Cardiac muscle cell (in vitro differentiated cells and primary cell): ENCODE measurements around the gene MPST. TPM values are rescaled to one million over a fixed set of nuclear protein-coding genes. Genes with fewer than 3 reads are reported as not detected.

Experiments used
- DNase-seq, 2 donors: peaks; one replicate each; pipeline versions ENCODE4 v3.0.0 to v3.0.0-alpha.2; 2010 to 2017; ENCODE audit warnings: low read depth in 1 of 2, low spot score in 1 of 2
- H3K27ac ChIP-seq: fragments of 200-600 bp; sonication (generic); 2 replicates; pipeline ENCODE4 v1.5.1; 2016
- H3K27me3 ChIP-seq: fragments of 200-600 bp; sonication (generic); 2 replicates; pipeline ENCODE4 v1.6.0; 2016; ENCODE audit warnings: control low read depth
- H3K36me3 ChIP-seq: fragments of 200-600 bp; sonication (generic); 2 replicates; pipeline ENCODE4 v1.5.1; 2016; ENCODE audit warnings: control low read depth
- H3K4me1 ChIP-seq: fragments of 200-600 bp; sonication (generic); 2 replicates; pipeline ENCODE4 v1.8.1; 2017; ENCODE audit warnings: low read depth, mild to moderate bottlenecking, mixed run types
- H3K4me3 ChIP-seq: fragments of 200-600 bp; sonication (generic); 2 replicates; pipeline ENCODE4 v1.5.1; 2016; ENCODE audit warnings: mild to moderate bottlenecking
- H3K9me3 ChIP-seq: fragments of 200-600 bp; sonication (generic); 2 replicates; pipeline ENCODE4 v1.5.1; 2017; ENCODE audit warnings: low read depth, mild to moderate bottlenecking, control low read depth
- polyA plus RNA-seq: library from polyadenylated mRNA; unstranded; fragments of >200 nt; fragmentation: Nextera tagmentation; extraction: Ambion mirVana; gene quantifications from 2 replicates; pipeline ENCODE4 v1.2.1, GENCODE V29; 2016
- total RNA-seq: library from RNA; depleted of rRNA; stranded (reverse); fragments of >200 nt; gene quantifications from 2 replicates; pipeline ENCODE4 v1.2.3, GENCODE V29; 2016
- TF ChIP-seq, protein P1 (sequence below): IDR thresholded peaks from 2 replicates; pipeline ENCODE4 v1.5.1; 2012; ENCODE audit warnings: low read depth, mild to moderate bottlenecking, low read length

MPST gene
- total RNA-seq (152 and 155 TPM in 2 replicates), polyA plus RNA-seq (86.0 and 135 TPM in 2 replicates)

GRCh38 chr22:37019309-37020191 lies at the start of gene MPST, which contains the start of gene TST:
Gene MPST (plus strand): TSS chr22:37019742. CDS start chr22:37019837, 95 bp downstream.
Gene TST (minus strand): TSS chr22:37019447. CDS start chr22:37018732, 715 bp downstream.
- no peaks in the 10 kb centered on the region for H3K9me3 ChIP-seq
- H3K4me3 ChIP-seq: peak within 1 kb of the TSS; percentile 53
- TF ChIP-seq, protein P1, sequence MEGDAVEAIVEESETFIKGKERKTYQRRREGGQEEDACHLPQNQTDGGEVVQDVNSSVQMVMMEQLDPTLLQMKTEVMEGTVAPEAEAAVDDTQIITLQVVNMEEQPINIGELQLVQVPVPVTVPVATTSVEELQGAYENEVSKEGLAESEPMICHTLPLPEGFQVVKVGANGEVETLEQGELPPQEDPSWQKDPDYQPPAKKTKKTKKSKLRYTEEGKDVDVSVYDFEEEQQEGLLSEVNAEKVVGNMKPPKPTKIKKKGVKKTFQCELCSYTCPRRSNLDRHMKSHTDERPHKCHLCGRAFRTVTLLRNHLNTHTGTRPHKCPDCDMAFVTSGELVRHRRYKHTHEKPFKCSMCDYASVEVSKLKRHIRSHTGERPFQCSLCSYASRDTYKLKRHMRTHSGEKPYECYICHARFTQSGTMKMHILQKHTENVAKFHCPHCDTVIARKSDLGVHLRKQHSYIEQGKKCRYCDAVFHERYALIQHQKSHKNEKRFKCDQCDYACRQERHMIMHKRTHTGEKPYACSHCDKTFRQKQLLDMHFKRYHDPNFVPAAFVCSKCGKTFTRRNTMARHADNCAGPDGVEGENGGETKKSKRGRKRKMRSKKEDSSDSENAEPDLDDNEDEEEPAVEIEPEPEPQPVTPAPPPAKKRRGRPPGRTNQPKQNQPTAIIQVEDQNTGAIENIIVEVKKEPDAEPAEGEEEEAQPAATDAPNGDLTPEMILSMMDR: no peak
- H3K27me3 ChIP-seq: no peaks in the 10 kb centered on the region
- peaks cover 2% of the 10 kb centered on the region for H3K36me3 ChIP-seq
- peak; percentile 77 to 91 for DNase-seq
- no peaks in the 10 kb centered on the region for H3K4me1 ChIP-seq
- H3K27ac ChIP-seq: peak within 1 kb of the TSS; percentile 95

DNA sequence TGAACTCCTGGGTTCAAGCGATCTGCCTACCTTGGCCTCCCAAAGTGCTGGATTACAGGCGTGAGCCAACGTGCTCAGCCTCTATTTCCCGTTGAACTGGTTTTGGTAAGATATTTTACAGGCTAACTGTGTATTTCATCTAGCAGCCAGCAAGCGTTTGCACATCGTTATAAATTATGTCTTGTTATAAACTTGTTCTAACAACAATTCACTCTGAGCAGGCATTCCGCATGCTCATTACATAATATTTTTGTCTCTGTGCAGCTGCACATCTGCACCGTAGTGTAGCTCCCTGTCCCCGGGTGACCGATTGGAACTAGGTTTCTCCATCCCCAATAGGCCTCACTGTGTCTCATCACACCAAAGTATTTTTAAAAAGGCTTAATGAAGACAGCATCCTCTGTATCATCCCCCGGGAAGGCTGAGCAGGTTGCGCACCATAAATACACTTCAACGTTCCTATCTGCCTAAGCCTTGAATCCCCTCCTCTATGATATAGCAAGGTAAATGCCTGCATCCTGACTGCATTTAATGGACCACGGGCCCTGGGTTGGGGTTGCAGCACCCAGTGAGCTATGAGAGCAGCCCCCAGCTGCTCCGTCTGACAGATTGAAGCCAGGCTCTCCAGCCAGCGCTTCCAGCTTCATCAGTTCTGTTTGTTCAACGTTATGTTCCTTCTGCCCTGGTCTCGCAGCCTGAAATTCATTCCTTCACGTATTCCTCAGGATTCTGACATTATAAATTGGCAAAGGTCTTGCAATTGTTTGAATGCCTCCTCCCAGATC lies 48.0 kb upstream of the MPST start:
- H3K36me3 ChIP-seq: no peaks in the 10 kb centered on the region
- H3K9me3 ChIP-seq: no peaks in the 10 kb centered on the region
- DNase-seq: no peak
- TF ChIP-seq, protein P1: no peak
- H3K4me1 ChIP-seq: no peaks in the 10 kb centered on the region
- H3K27ac ChIP-seq: no peak overlapping the region
- H3K27me3 ChIP-seq: no peaks in the 10 kb centered on the region
- no peak overlapping the region for H3K4me3 ChIP-seq

DNA sequence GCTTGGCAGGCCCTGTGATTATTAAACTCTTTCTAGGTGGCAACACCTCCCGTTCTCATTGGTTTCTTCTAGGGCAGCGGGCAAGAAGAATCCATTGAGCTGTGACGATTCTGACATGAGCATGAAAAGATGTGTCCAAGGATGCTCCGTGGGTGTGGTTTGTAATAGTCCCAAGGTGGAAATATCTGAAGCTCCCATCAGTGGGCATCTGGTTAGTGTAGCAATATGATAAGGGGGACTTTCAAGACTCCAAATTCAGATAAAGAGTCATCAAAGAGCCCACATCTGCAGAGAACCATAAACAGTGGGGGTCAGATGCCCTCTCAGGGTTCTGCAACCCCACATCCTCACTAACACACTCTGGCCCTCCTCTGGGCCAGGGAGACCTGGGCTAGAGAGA lies 42.9 kb upstream of the MPST start:
- Histone ChIP-seq H3K36me3 (no peaks in the 10 kb centered on the region), H3K4me3 (no peak overlapping the region), H3K27ac (no peak overlapping the region), H3K9me3 (no peaks in the 10 kb centered on the region), H3K4me1 (no peaks in the 10 kb centered on the region), H3K27me3 (no peaks in the 10 kb centered on the region)
- DNase-seq: no peak
- TF ChIP-seq, protein P1: no peak

GRCh38 chr22:36977401-36977861 lies 42.1 kb upstream of the MPST start:
- H3K4me1 ChIP-seq: no peaks in the 10 kb centered on the region
- no peaks in the 10 kb centered on the region for H3K36me3 ChIP-seq
- H3K9me3 ChIP-seq: no peaks in the 10 kb centered on the region
- H3K27me3 ChIP-seq: no peaks in the 10 kb centered on the region
- TF ChIP-seq, protein P1: peak; percentile 53
- peak overlapping the region; percentile 23 for H3K4me3 ChIP-seq
- H3K27ac ChIP-seq: no peak overlapping the region
- DNase-seq: peak; percentile 45 to 82

GRCh38 chr22:36977947-36978660 lies 41.4 kb upstream of the MPST start:
- Histone ChIP-seq H3K4me3 (peak overlapping the region; percentile 23), H3K27me3 (no peaks in the 10 kb centered on the region), H3K27ac (no peak overlapping the region), H3K4me1 (no peaks in the 10 kb centered on the region), H3K36me3 (no peaks in the 10 kb centered on the region), H3K9me3 (no peaks in the 10 kb centered on the region)
- TF ChIP-seq, protein P1: peak; percentile 84
- DNase-seq: peak; percentile 93
